ENCODE data around the gene FGF14.

Gene FGF14

GRCh38 chr13:101717353-101717752 lies 684.5 kb downstream of the FGF14 start:
- no peaks in the 10 kb centered on the region for H3K79me2 ChIP-seq (ENCODE audit: low read length)
- no peak overlapping the region for H3K4me2 ChIP-seq (ENCODE audit: low read length)
- H3K36me3 ChIP-seq (replicated peaks; ENCODE audit: low read depth, low read length): no peaks in the 10 kb centered on the region
- no peak overlapping the region for H2AFZ ChIP-seq (ENCODE audit: low read depth, low read length)
- TF ChIP-seq EZH2phosphoT487 (IDR thresholded peaks at IDR 0.05; ENCODE audit: low read depth) (no peak), CTCF (IDR thresholded peaks at IDR 0.05; ENCODE audit: low read depth, low read length) (no peak)
- H3K4me1 ChIP-seq (ENCODE audit: low read length): no peaks in the 10 kb centered on the region
- no peak overlapping the region for H3K4me3 ChIP-seq (ENCODE audit: low read length)
- no peaks in the 10 kb centered on the region for H4K20me1 ChIP-seq (ENCODE audit: insufficient read depth, low read length)
- no peaks in the 10 kb centered on the region for H3K27me3 ChIP-seq (ENCODE audit: low read depth, low read length)
- H3K27ac ChIP-seq (ENCODE audit: low read length): no peak overlapping the region
- H3K9ac ChIP-seq (ENCODE audit: low read length): no peak overlapping the region
- no peaks in the 10 kb centered on the region for H3K9me3 ChIP-seq (ENCODE audit: insufficient read depth, low read length)

GRCh38 chr13:101714195-101714594 lies 687.7 kb downstream of the FGF14 start:
- H3K27me3 ChIP-seq (ENCODE audit: low read depth, low read length): no peaks in the 10 kb centered on the region
- no peak overlapping the region for H3K9ac ChIP-seq (ENCODE audit: low read length)
- no peak overlapping the region for H2AFZ ChIP-seq (ENCODE audit: low read depth, low read length)
- no peak overlapping the region for H3K4me3 ChIP-seq (ENCODE audit: low read length)
- H3K79me2 ChIP-seq (ENCODE audit: low read length): no peaks in the 10 kb centered on the region
- no peaks in the 10 kb centered on the region for H4K20me1 ChIP-seq (ENCODE audit: insufficient read depth, low read length)
- H3K36me3 ChIP-seq (replicated peaks; ENCODE audit: low read depth, low read length): no peaks in the 10 kb centered on the region
- no peak overlapping the region for H3K27ac ChIP-seq (ENCODE audit: low read length)
- TF ChIP-seq CTCF (IDR thresholded peaks at IDR 0.05; ENCODE audit: low read depth, low read length): no peak
- no peak for TF ChIP-seq EZH2phosphoT487 (IDR thresholded peaks at IDR 0.05; ENCODE audit: low read depth)
- H3K4me2 ChIP-seq (ENCODE audit: low read length): no peak overlapping the region
- no peaks in the 10 kb centered on the region for H3K4me1 ChIP-seq (ENCODE audit: low read length)
- no peaks in the 10 kb centered on the region for H3K9me3 ChIP-seq (ENCODE audit: insufficient read depth, low read length)

- Histone ChIP-seq H3K4me3 (ENCODE audit: low read length) (no peak overlapping the region), H3K27me3 (ENCODE audit: low read depth, low read length) (no peaks in the 10 kb centered on the region), H4K20me1 (ENCODE audit: insufficient read depth, low read length) (no peaks in the 10 kb centered on the region), H3K9ac (ENCODE audit: low read length) (no peak overlapping the region), H3K27ac (ENCODE audit: low read length) (no peak overlapping the region), H3K4me1 (ENCODE audit: low read length) (no peaks in the 10 kb centered on the region), H2AFZ (ENCODE audit: low read depth, low read length) (no peak overlapping the region), H3K79me2 (ENCODE audit: low read length) (no peaks in the 10 kb centered on the region), H3K9me3 (ENCODE audit: insufficient read depth, low read length) (no peaks in the 10 kb centered on the region), H3K4me2 (ENCODE audit: low read length) (no peak overlapping the region), H3K36me3 (replicated peaks; ENCODE audit: low read depth, low read length) (no peaks in the 10 kb centered on the region)
- TF ChIP-seq CTCF (IDR thresholded peaks at IDR 0.05; ENCODE audit: low read depth, low read length) (no peak), EZH2phosphoT487 (IDR thresholded peaks at IDR 0.05; ENCODE audit: low read depth) (no peak)
These were observed 689.9 kb downstream of the FGF14 start for GRCh38 chr13:101712026-101712348.

GRCh38 chr13:101711307-101712025 lies 690.4 kb downstream of the FGF14 start:
- Histone ChIP-seq H3K36me3 (replicated peaks; ENCODE audit: low read depth, low read length) (no peaks in the 10 kb centered on the region), H3K4me1 (ENCODE audit: low read length) (no peaks in the 10 kb centered on the region), H3K9ac (ENCODE audit: low read length) (no peak overlapping the region), H3K4me3 (ENCODE audit: low read length) (no peak overlapping the region), H3K4me2 (ENCODE audit: low read length) (no peak overlapping the region), H4K20me1 (ENCODE audit: insufficient read depth, low read length) (no peaks in the 10 kb centered on the region), H2AFZ (ENCODE audit: low read depth, low read length) (no peak overlapping the region), H3K9me3 (ENCODE audit: insufficient read depth, low read length) (no peaks in the 10 kb centered on the region), H3K27ac (ENCODE audit: low read length) (no peak overlapping the region), H3K79me2 (ENCODE audit: low read length) (no peaks in the 10 kb centered on the region), H3K27me3 (ENCODE audit: low read depth, low read length) (no peaks in the 10 kb centered on the region)
- TF ChIP-seq CTCF (IDR thresholded peaks at IDR 0.05; ENCODE audit: low read depth, low read length) (no peak), EZH2phosphoT487 (IDR thresholded peaks at IDR 0.05; ENCODE audit: low read depth) (no peak)
